PC-9 (cell line): Measurements from ENCODE around the gene RASL10B. TPM values are rescaled to one million over a fixed set of nuclear protein-coding genes. Genes with fewer than 3 reads are reported as not detected.

Source experiments
- BruUV-seq: library from RNA; stranded (reverse); fragments of 400-500 nt; replicated peaks from 2 replicates; lab custom pipeline; 2021; lab: Mats Ljungman, UMichigan
- CTCF ChIA-PET: fragments of 300-600 bp; sonication (Branson Sonifier 250); formaldehyde crosslinking; loops from one replicate; lab custom pipeline; 2022; ENCODE audit warnings: antibody characterized with exemption; lab: Charles Lee
- POLR2A ChIA-PET: fragments of 300-600 bp; sonication (Branson Sonifier 250); formaldehyde crosslinking; loops from one replicate; lab custom pipeline; 2022; ENCODE audit warnings: antibody characterized with exemption; ENCODE audit not compliant: unreplicated experiment; lab: Charles Lee
- DNase-seq, 2 experiments: peaks; one replicate each; pipeline versions ENCODE4 v3.0.0 to v3.0.0-alpha.2; 2015 to 2022; ENCODE audit warnings: mixed read lengths in 1 of 2
- H2AFZ ChIP-seq: fragments of 200-600 bp; sonication (generic); 2 replicates; pipeline ENCODE4 v1.8.1; 2017; ENCODE audit warnings: antibody characterized with exemption
- H3F3A ChIP-seq: fragments of 200-600 bp; sonication (generic); 2 replicates; pipeline ENCODE4 v1.8.1; 2017; ENCODE audit warnings: antibody characterized with exemption, mild to moderate bottlenecking, low read depth; ENCODE audit not compliant: insufficient read depth
- H3K27ac ChIP-seq: fragments of 200-600 bp; sonication (generic); 2 replicates; pipeline ENCODE4 v1.6.1; 2016; ENCODE audit warnings: mixed run types
- H3K27me3 ChIP-seq: fragments of 200-600 bp; sonication (generic); 2 replicates; pipeline ENCODE4 v1.6.1; 2016; ENCODE audit warnings: low read depth, mixed run types; ENCODE audit not compliant: insufficient read depth
- H3K36me3 ChIP-seq: fragments of 200-600 bp; sonication (generic); 2 replicates; pipeline ENCODE4 v1.6.1; 2016; ENCODE audit warnings: low read depth, mixed run types
- H3K4me1 ChIP-seq: fragments of 200-600 bp; sonication (generic); replicated peaks from 2 replicates; pipeline ENCODE4 v1.6.1; 2016; ENCODE audit warnings: mixed run types; ENCODE audit not compliant: insufficient read depth
- H3K4me2 ChIP-seq: fragments of 200-600 bp; sonication (generic); 2 replicates; pipeline ENCODE4 v1.6.1; 2017; ENCODE audit warnings: mixed run types
- H3K4me3 ChIP-seq: fragments of 200-600 bp; sonication (generic); 2 replicates; pipeline ENCODE4 v1.6.1; 2016; ENCODE audit warnings: mixed run types
- H3K79me2 ChIP-seq: fragments of 200-600 bp; sonication (generic); 2 replicates; pipeline ENCODE4 v1.6.1; 2017; ENCODE audit warnings: low read depth, mixed run types
- H3K9me2 ChIP-seq: fragments of 200-600 bp; sonication (generic); 2 replicates; pipeline ENCODE4 v1.8.1; 2017; ENCODE audit warnings: mild to moderate bottlenecking; ENCODE audit not compliant: insufficient read depth
- H3K9me3 ChIP-seq: fragments of 200-600 bp; sonication (generic); 2 replicates; pipeline ENCODE4 v1.8.1; 2016; ENCODE audit warnings: low read depth; ENCODE audit not compliant: insufficient read depth
- H4K20me1 ChIP-seq: fragments of 200-600 bp; sonication (generic); 2 replicates; pipeline ENCODE4 v1.8.1; 2017; ENCODE audit not compliant: insufficient read depth
- EZH2 ChIP-seq: fragments of 200-600 bp; sonication (generic); IDR thresholded peaks from 2 replicates; pipeline ENCODE4 v1.8.0; 2017; ENCODE audit warnings: antibody characterized with exemption, low read depth
- intact Hi-C: fragments of 100-400 bp; cut with micrococcal nuclease; formaldehyde crosslinking; loops from one replicate; pipeline ENCODE4 v1.10.0; 2022; ENCODE audit not compliant: unreplicated experiment
- total RNA-seq: library from RNA; stranded (reverse); gene quantifications from 2 replicates; pipeline ENCODE4 v1.2.3, GENCODE V29; 2021
- TF ChIP-seq, protein P1 (sequence below): fragments of 200-600 bp; sonication (generic); conservative IDR thresholded peaks from 2 replicates; pipeline ENCODE4 v1.6.1; 2017; ENCODE audit warnings: mixed run types, antibody characterized with exemption, mild to moderate bottlenecking, moderate library complexity

Gene RASL10B
- total RNA-seq, 1 experiment from 2014 or later: 0.11 TPM

DNA sequence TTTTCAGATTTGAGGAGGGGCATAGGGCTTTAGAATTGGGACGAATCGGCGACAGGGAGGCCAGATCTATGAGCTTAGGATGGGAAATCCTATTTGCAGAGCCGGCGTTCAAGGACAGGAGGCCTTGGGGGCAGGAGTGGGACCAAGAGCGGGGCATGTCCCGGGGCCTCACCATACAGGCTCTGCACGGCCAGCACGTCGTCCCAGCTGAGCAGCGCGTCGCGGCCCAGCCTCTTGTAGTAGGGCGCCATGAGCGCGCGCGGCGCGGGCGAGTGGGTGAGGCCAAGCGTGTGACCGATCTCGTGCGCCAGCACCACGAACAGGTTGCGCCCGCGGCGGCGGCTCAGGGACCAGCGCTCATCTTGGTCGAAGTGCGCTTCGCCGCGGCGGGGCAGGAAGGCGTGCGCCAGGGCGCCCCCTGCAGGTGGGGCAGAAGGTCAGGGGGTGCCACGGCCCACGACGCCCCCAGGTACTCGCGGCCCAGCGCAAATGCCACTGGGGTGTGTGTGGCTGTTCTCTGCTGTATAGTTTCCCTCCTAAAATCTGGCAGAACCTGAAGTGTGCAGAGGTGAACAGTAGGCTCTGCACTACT lies 38.6 kb downstream of the RASL10B start:
- Histone ChIP-seq H3K27ac (no peak overlapping the region), H2AFZ (no peak overlapping the region), H4K20me1 (no peaks in the 10 kb centered on the region), H3K9me2 (no peaks in the 10 kb centered on the region), H3K9me3 (no peaks in the 10 kb centered on the region), H3K79me2 (no peaks in the 10 kb centered on the region), H3K36me3 (no peaks in the 10 kb centered on the region), H3F3A (no peaks in the 10 kb centered on the region), H3K27me3 (peaks cover 43% of the 10 kb centered on the region), H3K4me2 (no peak overlapping the region), H3K4me1 (no peaks in the 10 kb centered on the region), H3K4me3 (no peak overlapping the region)
- no peak for DNase-seq
- ChIA-PET POLR2A (interaction anchor here (1.0 kb wide), 1 partner anchor 73 kb away, joined by 3 read pairs; no protein-coding TSS in a partner anchor), CTCF (interaction anchor here (0.5 kb wide), 1 partner anchor 17 kb away, joined by 3 read pairs; no protein-coding TSS in a partner anchor)
- intact Hi-C loops: no loop called here
- no peak for TF ChIP-seq EZH2
- TF ChIP-seq, protein P1, sequence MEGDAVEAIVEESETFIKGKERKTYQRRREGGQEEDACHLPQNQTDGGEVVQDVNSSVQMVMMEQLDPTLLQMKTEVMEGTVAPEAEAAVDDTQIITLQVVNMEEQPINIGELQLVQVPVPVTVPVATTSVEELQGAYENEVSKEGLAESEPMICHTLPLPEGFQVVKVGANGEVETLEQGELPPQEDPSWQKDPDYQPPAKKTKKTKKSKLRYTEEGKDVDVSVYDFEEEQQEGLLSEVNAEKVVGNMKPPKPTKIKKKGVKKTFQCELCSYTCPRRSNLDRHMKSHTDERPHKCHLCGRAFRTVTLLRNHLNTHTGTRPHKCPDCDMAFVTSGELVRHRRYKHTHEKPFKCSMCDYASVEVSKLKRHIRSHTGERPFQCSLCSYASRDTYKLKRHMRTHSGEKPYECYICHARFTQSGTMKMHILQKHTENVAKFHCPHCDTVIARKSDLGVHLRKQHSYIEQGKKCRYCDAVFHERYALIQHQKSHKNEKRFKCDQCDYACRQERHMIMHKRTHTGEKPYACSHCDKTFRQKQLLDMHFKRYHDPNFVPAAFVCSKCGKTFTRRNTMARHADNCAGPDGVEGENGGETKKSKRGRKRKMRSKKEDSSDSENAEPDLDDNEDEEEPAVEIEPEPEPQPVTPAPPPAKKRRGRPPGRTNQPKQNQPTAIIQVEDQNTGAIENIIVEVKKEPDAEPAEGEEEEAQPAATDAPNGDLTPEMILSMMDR: no peak
- no TSS peak for BruUV-seq

DNA sequence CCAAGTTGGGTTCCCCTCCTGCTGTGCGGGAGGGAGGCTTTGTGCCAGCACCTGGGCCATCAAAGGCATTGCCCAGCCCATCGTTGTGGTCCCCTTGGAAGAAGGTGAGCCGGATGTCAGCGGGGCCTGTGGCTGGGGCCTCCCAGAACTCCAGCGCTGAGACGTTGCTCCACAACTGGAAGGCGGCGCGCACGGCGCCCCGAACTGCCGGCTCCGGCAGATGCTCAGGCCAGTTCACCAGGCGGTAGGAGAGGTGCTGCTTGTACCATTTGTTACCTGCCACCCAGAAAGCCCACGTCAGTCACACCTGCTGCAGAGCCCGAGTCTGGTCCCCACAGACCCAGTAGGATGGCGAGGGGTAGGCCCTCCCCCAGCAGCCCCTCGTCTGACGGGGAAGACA lies 41.7 kb downstream of the RASL10B start:
- peaks cover 23% of the 10 kb centered on the region for H3K27me3 ChIP-seq

DNA sequence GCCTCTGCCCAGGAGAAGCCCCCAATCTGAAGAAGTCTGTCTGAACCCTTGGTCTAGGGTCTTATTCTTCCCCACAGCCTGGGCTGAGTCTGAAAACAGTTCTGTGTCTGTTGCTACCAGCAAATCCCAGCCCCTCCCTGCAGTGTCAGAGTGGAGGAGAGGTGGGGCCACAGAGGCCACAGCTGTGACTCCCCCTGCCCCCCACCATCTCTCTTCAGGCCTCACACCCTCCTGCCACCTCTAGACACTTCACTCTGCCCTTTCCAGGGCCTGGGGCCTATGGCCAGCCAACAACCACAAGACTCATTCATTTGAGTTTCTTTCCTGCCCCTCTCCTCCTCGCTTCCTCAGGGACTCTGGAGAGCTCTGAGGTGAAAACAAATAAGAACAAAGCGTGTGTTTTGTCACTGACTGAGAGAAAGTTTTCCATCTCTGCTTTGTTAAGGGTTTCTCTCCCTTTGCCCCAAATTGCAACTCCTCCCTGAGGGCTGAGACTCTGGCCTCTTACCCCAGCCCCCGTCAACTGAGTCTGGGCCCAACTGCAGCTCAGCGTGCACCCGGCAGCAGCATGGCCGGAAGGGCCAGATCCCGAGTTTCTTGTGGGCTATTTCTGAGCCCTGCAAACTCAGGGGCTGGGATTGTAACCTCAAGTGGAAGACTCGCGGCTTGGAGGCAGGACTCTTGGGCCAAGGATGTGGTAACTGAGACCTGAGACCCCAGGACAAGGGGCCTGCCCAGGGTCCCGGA lies 42.4 kb downstream of the RASL10B start:
- TF ChIP-seq EZH2: no peak
- TF ChIP-seq, protein P1: no peak
- Histone ChIP-seq H3K4me2 (no peak overlapping the region), H3K27ac (no peak overlapping the region), H3K4me1 (peaks cover 23% of the 10 kb centered on the region), H3K9me3 (no peaks in the 10 kb centered on the region), H3F3A (peaks cover 21% of the 10 kb centered on the region; the same call in 1 of the 2 replicates), H3K9me2 (no peaks in the 10 kb centered on the region), H3K79me2 (no peaks in the 10 kb centered on the region), H3K4me3 (no peak overlapping the region), H3K36me3 (no peaks in the 10 kb centered on the region), H2AFZ (no peak overlapping the region), H3K27me3 (peaks cover 16% of the 10 kb centered on the region), H4K20me1 (no peaks in the 10 kb centered on the region)
- POLR2A ChIA-PET: interaction anchor here (0.5 kb wide), 1 partner anchor 34 kb away, joined by 3 read pairs; no protein-coding TSS in a partner anchor
- CTCF ChIA-PET: interaction anchor here (0.7 kb wide), 1 partner anchor 31 kb away, joined by 3 read pairs; no protein-coding TSS in a partner anchor
- intact Hi-C loops: no loop called here
- DNase-seq: no peak
- no TSS peak for BruUV-seq

More for the DNA sequence above, 41.7 kb downstream of the RASL10B start:
- TF ChIP-seq, protein P1: no peak
- TF ChIP-seq EZH2: no peak
- H3K4me1 ChIP-seq: peaks cover 16% of the 10 kb centered on the region
- DNase-seq: no peak
- H3K4me2 ChIP-seq: no peak overlapping the region
- no peaks in the 10 kb centered on the region for H3K9me3 ChIP-seq
- ChIA-PET POLR2A (no interaction called here), CTCF (no interaction called here)
- H2AFZ ChIP-seq: no peak overlapping the region
- H4K20me1 ChIP-seq: no peaks in the 10 kb centered on the region
- no peaks in the 10 kb centered on the region for H3K36me3 ChIP-seq
- no peak overlapping the region for H3K4me3 ChIP-seq
- no TSS peak for BruUV-seq
- H3K9me2 ChIP-seq: no peaks in the 10 kb centered on the region
- H3F3A ChIP-seq: peaks cover 15% of the 10 kb centered on the region; the same call in 1 of the 2 replicates
- intact Hi-C loops: no loop called here
- H3K27ac ChIP-seq: no peak overlapping the region
- no peaks in the 10 kb centered on the region for H3K79me2 ChIP-seq
